Thoracic aorta (tissue), 2 donors: ENCODE measurements around the gene CACNA1B. TPM values are rescaled to one million over a fixed set of nuclear protein-coding genes. Genes with fewer than 3 reads are reported as not detected.

ENCODE experiments used
- ATAC-seq: fragments of 150-250 bp; one replicate; pipeline ENCODE4 v1.8.0; 2017; ENCODE audit warnings: low read depth; ENCODE audit not compliant: insufficient number of reproducible peaks, low FRiP score
- DNase-seq: peaks from one replicate; pipeline ENCODE4 v3.0.0-alpha.2; 2020; ENCODE audit warnings: low spot score
- H3K27ac ChIP-seq, 2 donors: fragments of 200-600 bp; sonication (generic); 1 replicate in 1 of 2; 2 replicates in 1 of 2; pipeline ENCODE4 v1.5.1; 2016; ENCODE audit warnings: mild to moderate bottlenecking in 2 of 2, moderate library complexity in 2 of 2
- H3K27me3 ChIP-seq: fragments of 200-600 bp; sonication (generic); replicated peaks from 2 replicates; pipeline ENCODE4 v1.6.0; 2016; ENCODE audit warnings: mild to moderate bottlenecking; ENCODE audit not compliant: insufficient read depth
- H3K36me3 ChIP-seq: fragments of 200-600 bp; sonication (generic); one replicate; pipeline ENCODE4 v1.5.1; 2016
- H3K4me1 ChIP-seq, 2 donors: fragments of 200-600 bp; sonication (generic); 1 replicate in 1 of 2; 2 replicates in 1 of 2; pipeline versions ENCODE4 v1.5.1 to v1.6.0; 2016; ENCODE audit warnings: low read depth in 2 of 2, mild to moderate bottlenecking in 1 of 2; ENCODE audit not compliant: control insufficient read depth in 1 of 2
- H3K4me3 ChIP-seq: fragments of 200-600 bp; sonication (generic); 2 replicates; pipeline ENCODE4 v1.5.1; 2016; ENCODE audit warnings: mild to moderate bottlenecking
- H3K9me3 ChIP-seq: fragments of 200-600 bp; sonication (generic); 2 replicates; pipeline ENCODE4 v1.5.1; 2016
- total RNA-seq, 2 donors: library from RNA; depleted of rRNA; stranded (reverse); fragments of >200 nt; gene quantifications; one replicate each; pipeline versions ENCODE4 v1.1.0 to v1.2.3, GENCODE V29; 2016
- TF ChIP-seq, protein P1 (sequence below): fragments of 200-600 bp; sonication (generic); IDR thresholded peaks from one replicate; pipeline ENCODE4 v1.5.1; 2019; ENCODE audit warnings: antibody characterized with exemption

Gene CACNA1B
- total RNA-seq, 2 donors from 2014 or later, result 0.07 to 0.14 TPM

DNA sequence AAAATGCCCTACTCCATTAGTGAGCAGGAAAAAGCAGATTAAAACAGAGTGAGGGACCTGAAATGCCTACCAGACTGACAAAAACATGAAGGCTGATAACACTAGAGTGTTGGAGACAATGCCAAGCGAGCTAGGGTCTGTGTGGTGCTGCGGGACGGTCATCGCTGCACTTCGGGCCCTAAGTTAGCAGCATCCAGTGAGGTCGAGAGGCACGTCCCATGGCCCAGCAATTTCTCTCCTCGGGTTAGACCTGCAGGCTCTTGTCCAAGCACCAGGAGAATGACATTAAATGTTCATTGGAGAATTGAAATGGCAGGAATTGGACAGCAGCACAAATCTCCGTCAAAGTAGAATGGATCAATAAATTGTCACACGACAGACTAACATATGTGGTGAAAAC is 5.3 kb upstream of the CACNA1B start:
- Histone ChIP-seq H3K27me3 (no peaks in the 10 kb centered on the region), H3K4me3 (no peak overlapping the region), H3K36me3 (no peaks in the 10 kb centered on the region), H3K9me3 (no peaks in the 10 kb centered on the region), H3K4me1 (no peaks in the 10 kb centered on the region), H3K27ac (no peak overlapping the region)
- TF ChIP-seq, protein P1, sequence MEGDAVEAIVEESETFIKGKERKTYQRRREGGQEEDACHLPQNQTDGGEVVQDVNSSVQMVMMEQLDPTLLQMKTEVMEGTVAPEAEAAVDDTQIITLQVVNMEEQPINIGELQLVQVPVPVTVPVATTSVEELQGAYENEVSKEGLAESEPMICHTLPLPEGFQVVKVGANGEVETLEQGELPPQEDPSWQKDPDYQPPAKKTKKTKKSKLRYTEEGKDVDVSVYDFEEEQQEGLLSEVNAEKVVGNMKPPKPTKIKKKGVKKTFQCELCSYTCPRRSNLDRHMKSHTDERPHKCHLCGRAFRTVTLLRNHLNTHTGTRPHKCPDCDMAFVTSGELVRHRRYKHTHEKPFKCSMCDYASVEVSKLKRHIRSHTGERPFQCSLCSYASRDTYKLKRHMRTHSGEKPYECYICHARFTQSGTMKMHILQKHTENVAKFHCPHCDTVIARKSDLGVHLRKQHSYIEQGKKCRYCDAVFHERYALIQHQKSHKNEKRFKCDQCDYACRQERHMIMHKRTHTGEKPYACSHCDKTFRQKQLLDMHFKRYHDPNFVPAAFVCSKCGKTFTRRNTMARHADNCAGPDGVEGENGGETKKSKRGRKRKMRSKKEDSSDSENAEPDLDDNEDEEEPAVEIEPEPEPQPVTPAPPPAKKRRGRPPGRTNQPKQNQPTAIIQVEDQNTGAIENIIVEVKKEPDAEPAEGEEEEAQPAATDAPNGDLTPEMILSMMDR, result no peak
- DNase-seq (no peak), ATAC-seq (no peak)

DNA sequence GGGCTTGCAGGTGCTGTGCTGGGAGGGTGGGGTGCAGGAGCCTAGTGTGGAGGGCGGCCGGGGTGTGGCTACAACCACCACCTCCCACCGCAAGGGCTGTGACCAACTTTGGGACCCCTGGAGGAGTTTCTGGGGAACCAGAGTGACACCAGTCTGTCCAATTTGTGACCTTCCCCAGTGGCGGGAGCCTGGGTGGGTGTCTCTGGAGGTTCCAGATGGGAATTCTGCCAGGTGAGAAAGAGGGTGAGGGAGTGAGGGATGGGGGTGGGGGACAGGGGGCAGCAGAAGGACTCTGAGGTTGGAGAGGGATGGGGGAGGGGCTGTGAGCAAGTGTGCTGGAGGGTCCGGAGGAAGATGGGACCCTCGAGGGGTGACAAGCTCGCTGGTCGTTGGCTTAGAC is 4.2 kb upstream of the CACNA1B start:
- TF ChIP-seq, protein P1, result no peak
- DNase-seq, result no peak
- no peak overlapping the region for H3K4me3 ChIP-seq
- ATAC-seq, result no peak
- H3K27ac ChIP-seq, result no peak overlapping the region
- H3K27me3 ChIP-seq, result no peaks in the 10 kb centered on the region
- no peaks in the 10 kb centered on the region for H3K36me3 ChIP-seq
- H3K4me1 ChIP-seq, result peaks cover 0 to 3% of the 10 kb centered on the region in 2 donors
- H3K9me3 ChIP-seq, result no peaks in the 10 kb centered on the region

DNA sequence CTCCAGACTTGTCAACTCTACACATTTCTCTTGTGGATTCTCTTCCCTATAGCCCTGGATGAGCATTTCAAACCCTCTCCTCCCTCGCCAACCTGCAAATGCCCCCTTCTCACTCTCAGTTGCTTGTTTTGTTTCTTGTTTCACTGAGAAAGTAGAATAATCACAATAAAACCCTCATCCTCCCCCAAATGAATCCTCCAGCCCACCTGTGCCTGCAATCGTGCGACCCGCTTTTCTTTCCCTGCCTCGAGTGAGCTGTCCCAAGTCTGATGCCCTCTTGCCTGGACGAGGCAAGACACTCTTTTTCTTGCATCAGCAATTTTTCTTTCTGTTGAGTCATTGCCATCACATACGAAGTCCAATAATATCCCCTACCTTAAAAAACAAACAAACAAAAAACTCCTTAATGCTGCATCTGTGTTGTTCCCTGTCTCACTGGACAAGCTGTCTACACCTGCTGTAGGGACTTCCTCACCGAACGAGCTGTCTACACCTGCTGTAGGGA is 3.7 kb upstream of the CACNA1B start:
- TF ChIP-seq, protein P1, result no peak

DNA sequence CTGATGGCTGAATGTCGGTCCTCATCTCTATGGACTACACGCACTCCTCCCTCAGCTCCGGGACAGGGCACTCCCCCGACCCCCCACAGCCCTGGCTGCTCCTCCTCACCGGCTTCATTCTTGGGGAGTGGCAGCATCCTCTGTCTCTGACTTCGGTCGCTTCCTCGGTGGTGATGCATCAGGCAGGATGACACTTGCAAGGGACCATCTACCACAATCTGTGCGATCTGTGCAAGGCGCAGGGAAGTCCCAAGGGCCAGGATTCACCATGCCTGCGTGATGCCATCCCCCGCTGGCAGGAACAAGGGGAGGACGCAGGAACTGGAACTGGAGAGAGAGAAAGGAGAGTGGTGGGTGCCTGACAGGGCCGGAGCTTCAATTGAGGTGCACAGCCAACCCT is 2.2 kb upstream of the CACNA1B start:
- no peak for DNase-seq
- Histone ChIP-seq H3K4me1 (peaks cover 0 to 6% of the 10 kb centered on the region in 2 donors), H3K9me3 (no peaks in the 10 kb centered on the region), H3K27ac (no peak overlapping the region), H3K36me3 (no peaks in the 10 kb centered on the region), H3K4me3 (no peak overlapping the region), H3K27me3 (no peaks in the 10 kb centered on the region)
- TF ChIP-seq, protein P1, result no peak
- ATAC-seq, result no peak

More for the DNA sequence above, 3.7 kb upstream of the CACNA1B start:
- peaks cover 0 to 6% of the 10 kb centered on the region in 2 donors for H3K4me1 ChIP-seq
- H3K4me3 ChIP-seq, result no peak overlapping the region
- DNase-seq (no peak), ATAC-seq (no peak)
- no peaks in the 10 kb centered on the region for H3K36me3 ChIP-seq
- H3K27ac ChIP-seq, result no peak overlapping the region
- no peaks in the 10 kb centered on the region for H3K27me3 ChIP-seq
- H3K9me3 ChIP-seq, result no peaks in the 10 kb centered on the region

DNA sequence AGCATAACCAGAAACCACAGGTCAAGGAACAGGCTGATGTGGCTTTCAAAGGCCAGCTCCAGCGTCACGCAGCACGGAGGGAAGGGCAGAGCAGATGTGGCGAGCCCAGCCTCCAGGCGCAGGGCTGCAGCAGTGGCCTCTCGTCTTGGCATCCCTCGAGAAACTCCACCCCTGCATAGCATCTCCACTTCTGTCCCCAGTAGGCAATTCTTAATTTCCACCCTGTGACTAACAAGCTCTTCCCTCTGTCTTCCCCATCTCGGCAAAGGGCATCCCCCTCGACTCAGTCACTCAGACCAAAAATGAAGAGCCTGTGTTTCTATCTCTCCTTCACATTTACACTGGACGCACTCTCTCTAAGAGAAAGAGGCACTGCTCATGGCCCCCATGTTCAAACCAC is 1.7 kb upstream of the CACNA1B start:
- Histone ChIP-seq H3K27ac (no peak overlapping the region), H3K36me3 (no peaks in the 10 kb centered on the region), H3K27me3 (no peaks in the 10 kb centered on the region), H3K4me3 (no peak overlapping the region), H3K9me3 (no peaks in the 10 kb centered on the region), H3K4me1 (peaks cover 0 to 6% of the 10 kb centered on the region in 2 donors)
- TF ChIP-seq, protein P1, result no peak
- no peak for ATAC-seq
- no peak for DNase-seq
